ENCODE data around the gene DEFB132.
"Not testable (repeated sequence)": the region's sequence is repeated elsewhere in the genome, so short reads cannot be mapped to it uniquely, and the experiment has no call there.

Gene DEFB132, protein sequence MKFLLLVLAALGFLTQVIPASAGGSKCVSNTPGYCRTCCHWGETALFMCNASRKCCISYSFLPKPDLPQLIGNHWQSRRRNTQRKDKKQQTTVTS

DNA sequence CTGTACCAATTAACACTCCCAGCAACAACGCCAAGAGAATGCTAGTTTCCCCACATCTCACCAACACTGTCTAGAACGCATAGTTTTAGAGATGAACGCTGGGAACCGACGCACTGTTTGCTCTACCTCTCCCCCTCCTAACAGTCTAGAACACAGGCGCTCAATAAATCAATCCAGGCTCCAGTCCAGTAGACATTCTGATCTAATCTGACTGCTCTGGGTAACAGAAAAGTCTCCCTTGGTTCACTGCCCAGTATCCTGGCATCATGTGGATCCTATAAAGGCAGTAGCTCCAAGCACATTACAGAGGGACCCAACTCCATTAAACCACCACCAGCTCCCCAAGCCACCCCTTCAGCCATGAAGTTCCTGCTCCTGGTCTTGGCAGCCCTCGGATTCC is at the start of gene DEFB132:
Gene DEFB132, plus strand, starts transcription at position 306 of the 400 bp plus-strand sequence. Its CDS starts 55 bp downstream, at position 361.
- H3K4me3 ChIP-seq (ENCODE audit: low read depth, low read length): no peak within 1 kb of the TSS

DNA sequence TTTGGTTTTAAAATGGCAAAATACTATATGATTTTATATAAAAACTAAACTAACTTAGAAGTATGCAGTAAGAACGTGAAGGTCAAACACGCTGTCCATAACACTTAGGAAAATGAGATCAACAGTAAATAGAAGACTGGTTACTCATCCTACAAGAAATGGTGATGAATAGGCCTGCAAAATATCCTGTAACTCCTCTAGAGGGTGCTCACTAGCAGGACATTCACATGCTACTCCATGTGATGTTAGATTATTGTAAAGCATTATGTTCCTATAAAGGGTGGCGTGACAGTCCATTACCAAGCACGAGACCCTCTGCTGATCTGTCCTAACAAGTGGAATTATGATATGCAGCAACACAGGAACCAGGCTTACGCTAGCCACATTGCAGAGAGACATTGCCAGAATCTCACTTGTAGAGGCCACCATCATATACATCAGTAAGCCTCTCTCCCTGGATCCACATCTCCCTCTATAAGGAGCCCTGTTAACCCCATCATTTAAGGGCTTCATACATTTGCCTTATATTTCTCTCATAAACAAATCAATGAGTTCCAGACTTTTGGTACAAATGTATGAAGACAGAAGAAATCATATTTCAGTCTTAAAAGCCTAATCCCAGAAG is 48.5 kb upstream of the DEFB132 start:
- H3K4me3 ChIP-seq (ENCODE audit: low read depth, low read length): no peak overlapping the region

DNA sequence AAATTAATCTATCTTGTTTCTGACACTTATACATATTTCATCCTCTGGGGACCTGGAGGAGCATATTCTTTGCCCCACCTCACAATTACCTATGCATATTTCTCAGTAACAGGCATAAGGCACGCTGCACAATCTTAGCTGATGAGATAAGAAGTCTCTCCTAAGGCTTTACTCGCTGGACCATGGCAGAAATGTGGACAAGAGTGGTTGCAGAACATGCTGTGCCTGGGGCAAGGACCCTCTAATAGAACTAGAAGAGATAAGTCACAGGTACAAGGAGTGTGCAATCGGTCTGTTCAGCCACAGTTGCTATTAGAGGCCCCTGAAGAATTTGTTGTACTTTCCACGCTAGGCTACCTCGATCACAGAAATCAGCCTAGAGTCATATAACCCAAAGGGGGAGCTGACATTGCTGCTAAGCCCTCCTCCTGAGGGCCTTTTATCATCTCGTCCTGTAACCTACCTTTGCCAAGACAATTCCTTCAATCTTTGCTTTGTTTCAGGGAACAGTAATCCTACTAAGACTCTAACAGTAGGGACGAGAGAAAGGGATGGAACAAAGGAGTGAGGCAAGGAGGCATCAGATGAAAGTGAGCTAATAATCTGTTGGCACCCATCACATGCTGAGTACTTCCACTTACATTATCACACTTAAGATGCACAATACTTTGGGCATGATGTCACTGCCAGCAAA is 46.6 kb upstream of the DEFB132 start:
- H3K4me3 ChIP-seq (ENCODE audit: low read depth, low read length): no peak overlapping the region

DNA sequence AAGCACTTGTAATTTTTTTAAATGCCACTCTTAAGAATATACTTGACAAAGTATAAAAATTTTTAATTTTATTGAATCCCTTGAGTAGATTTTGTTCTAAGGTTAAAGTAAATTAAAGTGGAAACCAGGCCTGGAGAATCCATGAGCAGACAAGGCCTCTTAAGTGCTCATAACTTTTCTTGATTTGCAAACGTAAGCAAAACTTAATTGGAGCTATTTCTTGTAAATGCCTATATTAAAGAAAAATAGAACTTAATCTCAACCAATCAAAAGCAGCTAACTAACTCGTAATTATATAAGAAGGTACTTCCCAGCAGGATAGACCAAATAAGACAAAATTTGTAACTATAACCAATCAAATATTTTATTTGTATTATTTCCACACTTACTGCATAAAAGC is 43.1 kb upstream of the DEFB132 start:
- no peak overlapping the region for H3K4me3 ChIP-seq (ENCODE audit: low read depth, low read length)

DNA sequence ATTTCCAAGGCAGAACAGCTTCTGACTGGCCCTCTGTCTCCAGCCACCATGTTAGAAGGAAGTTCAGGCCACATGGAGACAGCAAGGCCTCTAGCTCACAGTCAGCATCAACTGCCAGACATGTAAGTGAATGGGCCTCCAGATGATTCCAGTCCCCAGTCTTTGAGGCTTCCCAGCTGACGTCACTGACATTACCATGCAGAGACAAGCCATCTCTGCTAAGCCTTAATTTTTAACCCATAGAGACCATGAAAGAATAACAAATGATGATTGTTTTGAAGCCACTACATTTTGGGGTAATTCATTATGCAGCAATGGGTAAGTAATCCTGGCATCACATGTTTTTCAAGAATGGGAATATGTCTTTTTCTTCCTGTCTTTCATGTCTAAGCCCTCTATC is 41.7 kb upstream of the DEFB132 start:
- H3K4me3 ChIP-seq (ENCODE audit: low read depth, low read length): no peak overlapping the region

DNA sequence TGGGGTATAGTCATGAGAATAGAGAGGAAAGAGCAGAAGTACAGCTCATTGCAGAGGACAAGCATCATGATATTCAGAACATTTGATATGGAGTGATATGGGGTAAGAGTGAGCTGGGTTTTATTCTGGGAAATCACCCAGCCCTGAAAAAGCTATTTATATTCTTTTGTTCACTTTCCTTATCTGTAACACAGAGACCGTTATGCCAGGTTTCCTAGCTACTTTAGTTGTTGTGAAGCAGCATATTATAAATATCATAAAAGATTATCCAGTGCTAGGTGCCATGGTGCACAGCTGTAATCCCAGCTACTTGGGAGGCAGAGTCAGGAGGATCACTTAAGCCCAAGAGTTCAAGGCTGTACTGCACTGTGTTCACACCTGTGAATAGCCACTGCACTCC is 40.3 kb upstream of the DEFB132 start:
- H3K4me3 ChIP-seq (ENCODE audit: low read depth, low read length): no peak overlapping the region

DNA sequence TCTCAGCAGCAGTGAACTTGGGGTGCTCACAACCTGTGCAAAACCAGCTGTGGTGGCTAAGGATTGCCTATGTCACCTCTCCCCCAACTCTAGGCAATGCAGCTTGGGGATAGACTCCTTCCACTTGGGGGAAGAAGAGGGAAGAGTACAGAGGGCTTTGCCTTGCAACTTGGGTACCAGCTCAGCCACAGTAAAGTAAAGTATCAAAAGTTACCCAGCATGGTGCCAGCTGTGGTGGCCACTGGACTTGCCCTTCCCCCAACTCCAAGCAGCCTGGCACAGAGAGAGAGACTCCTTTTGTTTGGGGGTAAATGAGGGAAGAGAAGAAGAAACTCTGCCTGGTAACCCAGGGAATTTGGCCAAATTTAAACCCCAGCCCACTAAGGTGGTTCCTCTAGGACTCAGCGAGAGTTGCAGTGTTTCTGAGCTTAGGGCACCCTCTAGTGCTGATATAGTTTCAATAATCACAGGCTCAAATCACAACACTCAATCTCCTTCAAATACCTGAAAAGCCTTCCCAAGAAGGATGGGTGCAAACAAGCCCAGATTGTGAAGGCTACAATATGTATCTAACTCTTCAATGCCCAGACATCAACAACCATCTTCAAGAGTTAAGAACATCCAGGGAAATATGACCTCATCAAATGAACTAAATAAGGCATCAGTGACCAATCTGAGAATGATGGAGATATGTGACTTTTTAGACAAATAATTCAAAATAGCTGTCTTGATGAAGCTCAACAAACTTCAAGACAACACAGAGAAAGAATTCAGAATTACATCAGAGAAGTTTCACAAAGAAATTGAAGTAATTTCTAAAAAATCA is 38.0 kb upstream of the DEFB132 start:
- H3K4me3 ChIP-seq (ENCODE audit: low read depth, low read length): no peak overlapping the region

DNA sequence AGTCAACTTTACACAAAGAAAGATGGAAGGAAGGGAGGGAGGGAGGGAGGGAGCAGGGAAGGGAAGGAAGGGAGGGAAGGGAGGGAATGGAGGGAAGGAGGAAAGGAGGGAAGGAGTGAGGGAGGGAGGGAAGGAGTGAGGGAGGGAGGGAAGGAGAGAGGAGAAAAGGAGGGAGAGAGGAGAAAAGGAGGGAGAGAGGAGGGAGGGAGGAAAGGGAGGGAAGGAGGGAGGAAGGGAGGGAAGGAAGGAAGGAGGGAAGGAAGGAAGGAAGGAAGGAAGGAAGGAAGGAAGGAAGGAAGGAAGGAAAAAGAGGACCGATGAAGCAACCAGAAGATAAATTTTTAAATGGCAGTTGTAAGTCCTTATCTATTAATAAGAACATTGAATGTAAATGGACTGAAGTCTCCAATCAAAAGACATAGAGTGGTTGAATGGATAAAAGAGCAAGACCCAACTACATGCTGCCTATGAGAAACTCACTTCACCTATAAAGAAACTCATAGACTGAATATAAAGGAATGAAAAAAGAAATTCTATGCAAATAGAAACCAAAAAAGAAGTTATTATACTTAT is 36.2 kb upstream of the DEFB132 start:
- H3K4me3 ChIP-seq (ENCODE audit: low read depth, low read length): no peak overlapping the region

DNA sequence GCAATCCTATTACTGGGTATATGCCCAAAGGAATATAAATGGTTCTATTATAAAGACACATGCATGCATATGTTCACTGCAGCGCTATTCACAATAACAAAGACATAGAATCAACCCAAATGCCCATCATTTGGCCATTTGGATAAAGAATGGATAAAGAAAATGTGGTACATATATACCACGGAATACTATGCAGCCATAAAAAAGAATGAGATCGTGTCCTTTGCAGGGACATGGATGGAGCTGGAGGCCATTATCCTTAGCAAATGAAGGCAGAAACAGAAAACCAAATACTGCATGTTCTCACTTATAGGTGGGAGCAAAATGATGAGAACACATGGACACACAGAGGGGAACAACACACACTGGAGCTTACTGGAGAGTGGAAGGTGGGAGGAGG is 31.6 kb upstream of the DEFB132 start:
- not testable (repeated sequence) for H3K4me3 ChIP-seq (ENCODE audit: low read depth, low read length)

DNA sequence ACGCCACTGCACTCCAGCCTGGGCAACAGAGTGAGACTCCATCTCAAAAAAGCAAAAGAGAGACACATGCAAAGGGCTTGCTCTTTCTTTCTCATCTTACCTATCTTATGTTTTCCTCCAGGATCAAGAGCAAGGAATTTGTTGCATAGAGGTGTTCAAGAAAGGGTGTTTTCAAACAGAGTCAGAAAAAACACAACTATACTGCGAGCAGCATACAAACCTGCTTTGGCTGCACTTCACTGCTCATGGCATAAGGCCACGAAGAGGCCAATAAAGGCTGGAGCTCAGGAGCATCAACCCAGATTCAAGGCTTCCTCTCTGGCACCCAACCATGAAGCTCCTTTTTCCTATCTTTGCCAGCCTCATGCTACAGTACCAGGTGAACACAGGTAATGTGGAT is 30.6 kb upstream of the DEFB132 start, which contains the start of gene DEFB129:
Gene DEFB129, plus strand, starts transcription at position 301 of the 400 bp plus-strand sequence. Its CDS starts 31 bp downstream, at position 332.
- no peak within 1 kb of the TSS for H3K4me3 ChIP-seq (ENCODE audit: low read depth, low read length)

DNA sequence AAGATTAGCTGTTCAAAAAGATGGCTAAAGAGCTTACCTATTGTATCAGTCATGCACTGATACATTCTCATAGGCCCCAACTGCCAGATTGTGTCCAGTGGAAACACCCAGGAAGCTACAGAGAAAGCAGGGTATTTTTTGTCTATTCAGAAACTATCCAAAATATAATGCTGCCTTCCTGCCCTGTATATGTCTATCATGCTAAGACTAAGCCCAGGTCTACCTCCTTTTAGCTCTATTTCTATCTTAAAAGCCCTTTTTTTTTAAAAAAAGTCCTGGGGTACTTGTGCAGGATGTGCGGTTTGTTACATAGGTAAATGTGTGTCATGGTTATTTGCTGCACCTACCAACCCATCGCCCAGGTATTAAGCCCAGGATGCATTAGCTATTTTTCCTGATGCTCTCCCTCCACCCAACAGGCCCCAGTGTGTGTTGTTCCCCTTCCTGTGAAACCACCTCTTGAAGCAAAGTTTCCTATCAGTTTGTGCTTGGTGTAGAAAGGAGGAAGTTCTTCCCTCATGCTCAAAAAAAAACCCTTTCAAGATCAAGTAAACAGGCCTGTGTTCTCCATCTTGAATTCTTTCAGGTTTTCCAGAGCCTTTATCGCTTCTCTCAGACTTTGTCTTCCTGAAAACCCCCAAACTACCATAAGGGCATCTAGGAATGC is 30.0 kb upstream of the DEFB132 start:
- no peak overlapping the region for H3K4me3 ChIP-seq (ENCODE audit: low read depth, low read length)

DNA sequence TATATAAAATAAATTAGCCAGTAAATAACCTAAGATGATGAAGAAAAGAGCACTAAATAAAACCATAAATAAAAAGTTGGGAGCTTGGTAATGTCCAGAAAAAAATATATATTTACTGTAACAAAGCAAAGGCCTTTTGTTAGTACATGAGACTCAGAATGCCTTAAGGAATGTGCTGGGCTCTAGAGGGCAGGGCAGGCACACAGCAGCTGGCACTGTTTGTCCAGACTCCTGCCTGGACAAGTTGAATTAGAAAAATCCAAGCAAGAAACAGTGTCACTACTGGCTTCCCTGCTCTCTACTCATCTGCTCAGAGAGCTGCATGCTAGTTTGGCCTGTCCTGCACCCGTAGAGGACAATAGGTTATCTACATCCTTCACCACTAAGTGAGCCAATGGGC is 21.6 kb upstream of the DEFB132 start:
- no peak overlapping the region for H3K4me3 ChIP-seq (ENCODE audit: low read depth, low read length)

DNA sequence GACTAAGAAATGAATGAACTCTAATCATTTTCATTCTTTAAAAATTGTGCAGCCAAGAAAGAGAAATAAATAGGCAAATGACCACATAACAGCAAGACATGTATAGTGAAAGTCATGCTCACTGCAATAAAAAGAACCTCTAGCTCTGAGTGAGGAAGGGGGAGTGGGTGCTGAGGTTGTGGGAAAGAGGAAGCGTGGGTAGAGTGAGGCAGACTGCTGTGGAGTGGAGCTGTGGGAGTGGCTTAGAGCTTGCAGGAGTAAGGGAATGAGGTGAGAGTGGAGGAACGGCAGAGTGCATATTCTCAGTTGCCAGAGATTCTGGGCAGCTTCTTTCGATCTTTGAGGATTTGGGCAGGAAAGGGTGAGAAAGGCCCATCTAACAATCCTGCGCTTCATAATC is 20.0 kb upstream of the DEFB132 start:
- no peak overlapping the region for H3K4me3 ChIP-seq (ENCODE audit: low read depth, low read length)

DNA sequence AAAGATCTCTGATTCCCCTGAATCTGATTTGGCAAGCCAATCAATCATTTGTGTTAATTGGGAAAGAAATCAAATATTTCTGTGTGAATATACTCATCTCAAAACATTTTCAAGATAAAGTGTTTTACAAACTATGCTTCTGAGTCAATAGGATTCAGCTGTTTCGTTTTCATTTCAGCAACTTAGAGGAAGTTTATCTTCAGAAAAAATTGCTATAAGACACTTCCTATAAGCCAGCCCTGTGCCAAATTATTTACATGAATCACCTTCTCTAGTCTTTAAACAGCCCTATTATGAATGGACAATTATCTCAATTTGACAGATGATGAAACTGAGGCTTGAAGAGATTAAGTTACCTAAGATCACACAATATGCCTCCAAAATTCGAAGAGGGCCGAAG is 19.6 kb upstream of the DEFB132 start:
- no peak overlapping the region for H3K4me3 ChIP-seq (ENCODE audit: low read depth, low read length)

DNA sequence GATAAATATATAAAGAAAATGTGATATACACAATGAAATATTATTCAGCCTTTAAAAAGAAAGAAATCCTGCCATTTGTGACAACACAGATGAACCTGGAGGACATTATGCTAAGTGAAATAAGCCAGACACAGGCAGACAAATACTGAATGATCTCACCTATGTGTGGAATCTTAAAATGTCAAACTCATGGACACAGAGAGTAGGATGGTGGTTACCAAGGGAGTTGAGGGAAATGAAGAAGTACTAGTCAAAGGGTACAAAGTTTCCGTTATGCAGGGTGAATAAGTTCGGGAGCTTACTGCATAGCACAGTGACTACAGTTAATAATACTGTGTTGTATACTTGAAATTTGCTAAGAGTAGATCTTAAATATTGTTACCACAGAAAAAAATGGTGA is 14.6 kb upstream of the DEFB132 start:
- H3K4me3 ChIP-seq (ENCODE audit: low read depth, low read length): no peak overlapping the region

DNA sequence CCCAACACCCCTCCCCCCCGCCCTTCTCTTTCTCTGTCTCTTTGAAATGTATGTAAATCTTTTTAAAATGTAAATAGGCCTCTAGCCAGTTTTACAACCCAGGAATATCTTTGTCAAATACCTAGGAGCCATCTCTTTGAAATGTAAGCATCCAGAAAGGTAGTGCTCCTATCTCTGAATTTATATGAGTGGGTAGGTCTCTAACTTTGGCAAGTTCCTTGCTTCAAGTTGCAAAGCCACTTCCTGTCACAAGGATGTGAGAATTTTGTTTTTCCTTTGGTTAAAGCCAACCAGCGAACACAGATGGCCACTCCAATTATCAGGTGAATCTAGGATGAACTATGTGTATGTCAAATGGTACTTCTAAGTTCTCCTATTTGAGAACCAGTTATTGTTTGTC is 6.2 kb upstream of the DEFB132 start:
- no peak overlapping the region for H3K4me3 ChIP-seq (ENCODE audit: low read depth, low read length)

DNA sequence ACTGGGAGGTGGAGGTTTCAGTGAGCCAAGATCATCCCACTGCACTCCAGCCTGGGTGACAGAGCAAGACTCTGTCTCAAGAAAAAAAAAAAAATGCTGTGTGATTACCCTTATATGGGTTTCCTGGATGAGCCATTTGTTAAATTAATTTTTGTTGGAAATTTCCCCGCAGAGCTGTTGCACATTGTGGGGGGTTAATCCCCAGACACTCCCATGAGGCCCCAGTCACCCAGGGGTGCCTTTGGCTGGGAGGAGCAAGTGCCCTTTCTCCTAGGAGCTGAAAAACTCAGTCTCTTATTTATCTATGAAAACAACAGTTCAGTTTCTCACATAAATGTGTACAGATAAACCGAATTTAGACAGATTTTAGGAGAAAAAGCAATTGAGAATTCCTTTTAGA is 4.7 kb upstream of the DEFB132 start:
- no peak overlapping the region for H3K4me3 ChIP-seq (ENCODE audit: low read depth, low read length)

DNA sequence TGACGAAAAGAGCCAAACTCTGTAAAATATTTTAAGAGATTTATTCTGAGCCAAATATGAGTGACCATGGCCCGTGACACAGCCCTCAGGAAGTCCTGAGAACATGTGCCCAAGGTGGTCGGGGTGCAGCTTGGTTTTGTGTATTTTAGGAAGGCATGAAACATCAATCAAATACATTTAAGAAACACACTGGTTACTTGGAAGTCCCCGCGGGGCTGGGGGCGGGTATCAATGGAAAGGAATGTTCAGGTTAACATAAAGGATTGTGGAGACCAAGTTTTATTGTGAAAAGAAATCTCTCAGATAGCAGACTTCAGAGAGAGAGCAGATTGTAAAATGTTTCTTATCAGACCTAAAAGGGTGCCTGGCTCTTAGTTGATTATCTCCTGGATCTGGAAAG is 4.1 kb upstream of the DEFB132 start:
- H3K4me3 ChIP-seq (ENCODE audit: low read depth, low read length): not testable (repeated sequence)

DNA sequence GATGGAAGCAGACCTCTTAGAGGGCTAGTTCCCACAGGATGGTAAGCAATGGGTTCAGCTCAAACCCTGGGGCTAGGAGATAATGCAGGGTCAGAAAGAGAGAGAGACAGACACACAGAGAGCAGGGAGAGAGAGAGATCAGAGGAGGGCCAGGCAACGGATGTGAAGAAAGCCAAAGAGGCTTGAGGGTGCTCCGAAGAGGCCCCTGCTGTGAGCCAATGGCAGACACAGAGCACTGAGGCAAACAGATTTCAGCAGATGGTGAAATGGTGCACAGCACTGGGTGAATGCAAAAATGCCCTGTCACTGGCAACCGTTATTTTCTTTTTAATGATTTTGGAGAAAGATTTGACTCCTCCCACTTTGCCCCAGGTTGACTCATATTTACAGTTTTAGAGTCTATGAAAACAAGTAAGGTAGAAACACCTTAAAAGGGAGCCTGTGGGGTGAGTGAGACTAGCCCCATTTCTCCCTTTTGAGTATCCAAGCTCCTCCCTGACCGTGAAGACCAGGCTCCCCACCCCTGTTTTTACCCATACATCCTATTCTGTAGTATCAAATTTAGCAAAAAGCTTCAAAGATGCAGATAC is 840 bp downstream of the DEFB132 start:
- H3K4me3 ChIP-seq (ENCODE audit: low read depth, low read length): no peak overlapping the region

DNA sequence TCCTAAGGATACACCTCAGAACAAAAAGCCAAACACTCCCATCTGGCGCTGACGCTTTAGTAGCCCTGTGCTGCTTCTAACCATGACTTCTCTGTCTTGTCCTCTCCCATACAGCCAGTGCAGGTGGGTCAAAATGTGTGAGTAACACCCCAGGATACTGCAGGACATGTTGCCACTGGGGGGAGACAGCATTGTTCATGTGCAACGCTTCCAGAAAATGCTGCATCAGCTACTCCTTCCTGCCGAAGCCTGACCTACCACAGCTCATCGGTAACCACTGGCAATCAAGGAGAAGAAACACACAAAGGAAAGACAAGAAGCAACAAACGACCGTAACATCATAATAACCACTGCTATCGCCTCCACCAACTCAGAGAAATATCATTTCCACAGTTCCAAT is 1.4 kb downstream of the DEFB132 start:
- H3K4me3 ChIP-seq (ENCODE audit: low read depth, low read length): no peak overlapping the region

Data from iPS-11a (cell line).